HFFc6 (cell line): Measurements from ENCODE around the gene CSGALNACT2. TPM values are rescaled to one million over a fixed set of nuclear protein-coding genes. Genes with fewer than 3 reads are reported as not detected.

Source experiments
- DNase-seq: peaks from one replicate; pipeline ENCODE4 v3.0.0-alpha.2; 2018
- H3K27ac Mint-ChIP-seq: 2 replicates; pipeline ENCODE4 v1.8.0; 2020; ENCODE audit warnings: mild to moderate bottlenecking, mixed read lengths
- H3K27me3 Mint-ChIP-seq: 2 replicates; pipeline ENCODE4 v1.8.0; 2021; ENCODE audit warnings: mild to moderate bottlenecking, moderate library complexity, mixed read lengths; ENCODE audit not compliant: insufficient read depth
- H3K36me3 Mint-ChIP-seq: 2 replicates; pipeline ENCODE4 v1.8.0; 2021; ENCODE audit warnings: low read depth, mixed read lengths
- H3K4me1 Mint-ChIP-seq: 2 replicates; pipeline ENCODE4 v1.8.0; 2020; ENCODE audit warnings: low read depth, mixed read lengths
- H3K4me3 Mint-ChIP-seq: 2 replicates; pipeline ENCODE4 v1.8.0; 2020; ENCODE audit warnings: mild to moderate bottlenecking, moderate library complexity, mixed read lengths
- H3K9me3 Mint-ChIP-seq: 2 replicates; pipeline ENCODE4 v1.8.0; 2020; ENCODE audit warnings: mild to moderate bottlenecking, mixed read lengths
- CTCF ChIP-seq: fragments of 200-600 bp; sonication (generic); IDR thresholded peaks from 2 replicates; pipeline ENCODE4 v1.5.0; 2021; ENCODE audit warnings: antibody characterized with exemption, mild to moderate bottlenecking
- total RNA-seq, 6 experiments: library from RNA; stranded (reverse); fragmentation: NEBNext Ultra II Directional; extraction: Animal tissue kit (Norgen Biotek cat#: 25700); gene quantifications; 2 replicates in 1 of 6; 3 replicates in 5 of 6; pipeline ENCODE4 v1.2.3, GENCODE V29; 2021

CSGALNACT2 gene
- total RNA-seq, 6 experiments from 2014 or later: 18.0 to 20.8 (median 18.6) TPM

- H3K4me3 Mint-ChIP-seq: no peak overlapping the region
Observed at GRCh38 chr10:43110338-43111071, 27.7 kb upstream of the CSGALNACT2 start.

GRCh38 chr10:43111101-43111500 is 27.1 kb upstream of the CSGALNACT2 start:
- H3K4me3 Mint-ChIP-seq: no peak overlapping the region
- DNase-seq: no peak
- H3K4me1 Mint-ChIP-seq: peaks cover 10% of the 10 kb centered on the region
- H3K27me3 Mint-ChIP-seq: peaks cover 6% of the 10 kb centered on the region
- no peaks in the 10 kb centered on the region for H3K9me3 Mint-ChIP-seq
- H3K36me3 Mint-ChIP-seq: no peaks in the 10 kb centered on the region
- no peak overlapping the region for H3K27ac Mint-ChIP-seq
- TF ChIP-seq CTCF: no peak

More at GRCh38 chr10:43110338-43111071, 27.7 kb upstream of the CSGALNACT2 start:
- TF ChIP-seq CTCF: no peak; the same call in 1 of the 2 replicates
- H3K36me3 Mint-ChIP-seq: no peaks in the 10 kb centered on the region
- H3K27me3 Mint-ChIP-seq: peaks cover 6% of the 10 kb centered on the region; the same call in 1 of the 2 replicates
- peak overlapping the region; percentile 40; the same call in 1 of the 2 replicates for H3K27ac Mint-ChIP-seq
- peak; percentile 35 for DNase-seq
- no peaks in the 10 kb centered on the region for H3K9me3 Mint-ChIP-seq
- peaks cover 10% of the 10 kb centered on the region for H3K4me1 Mint-ChIP-seq

- H3K4me3 Mint-ChIP-seq: no peak overlapping the region
- no peaks in the 10 kb centered on the region for H3K9me3 Mint-ChIP-seq
- no peak for DNase-seq
- H3K4me1 Mint-ChIP-seq: peaks cover 10% of the 10 kb centered on the region
- no peak overlapping the region for H3K27ac Mint-ChIP-seq
- H3K36me3 Mint-ChIP-seq: no peaks in the 10 kb centered on the region
- TF ChIP-seq CTCF: no peak
- peaks cover 4% of the 10 kb centered on the region for H3K27me3 Mint-ChIP-seq
Observed at GRCh38 chr10:43111921-43112607, 26.2 kb upstream of the CSGALNACT2 start.

GRCh38 chr10:43112608-43112961 is 25.7 kb upstream of the CSGALNACT2 start:
- no peak overlapping the region for H3K27ac Mint-ChIP-seq
- TF ChIP-seq CTCF: no peak
- peaks cover 9% of the 10 kb centered on the region for H3K27me3 Mint-ChIP-seq
- no peak for DNase-seq
- H3K4me1 Mint-ChIP-seq: peaks cover 10% of the 10 kb centered on the region
- H3K36me3 Mint-ChIP-seq: no peaks in the 10 kb centered on the region
- H3K4me3 Mint-ChIP-seq: no peak overlapping the region
- no peaks in the 10 kb centered on the region for H3K9me3 Mint-ChIP-seq

- peaks cover 16% of the 10 kb centered on the region for H3K27me3 Mint-ChIP-seq
- peak; percentile 45; the same call in 1 of the 2 replicates for TF ChIP-seq CTCF
- no peaks in the 10 kb centered on the region for H3K9me3 Mint-ChIP-seq
- no peak overlapping the region for H3K27ac Mint-ChIP-seq
- peaks cover 10% of the 10 kb centered on the region for H3K4me1 Mint-ChIP-seq
- no peaks in the 10 kb centered on the region for H3K36me3 Mint-ChIP-seq
- H3K4me3 Mint-ChIP-seq: no peak overlapping the region
- no peak for DNase-seq
Observed at GRCh38 chr10:43113201-43114087, 24.8 kb upstream of the CSGALNACT2 start.
